AG08396 (cell line): Measurements from ENCODE around the gene RNU7-1.
"Not testable (repeated sequence)": the region's sequence is repeated elsewhere in the genome, so short reads cannot be mapped to it uniquely, and the experiment has no call there.

Experiments used
- DNase-seq: peaks from one replicate; pipeline ENCODE4 v3.0.0; 2012; ENCODE audit warnings: low spot score, mixed read lengths

The RNU7-1 gene

DNA sequence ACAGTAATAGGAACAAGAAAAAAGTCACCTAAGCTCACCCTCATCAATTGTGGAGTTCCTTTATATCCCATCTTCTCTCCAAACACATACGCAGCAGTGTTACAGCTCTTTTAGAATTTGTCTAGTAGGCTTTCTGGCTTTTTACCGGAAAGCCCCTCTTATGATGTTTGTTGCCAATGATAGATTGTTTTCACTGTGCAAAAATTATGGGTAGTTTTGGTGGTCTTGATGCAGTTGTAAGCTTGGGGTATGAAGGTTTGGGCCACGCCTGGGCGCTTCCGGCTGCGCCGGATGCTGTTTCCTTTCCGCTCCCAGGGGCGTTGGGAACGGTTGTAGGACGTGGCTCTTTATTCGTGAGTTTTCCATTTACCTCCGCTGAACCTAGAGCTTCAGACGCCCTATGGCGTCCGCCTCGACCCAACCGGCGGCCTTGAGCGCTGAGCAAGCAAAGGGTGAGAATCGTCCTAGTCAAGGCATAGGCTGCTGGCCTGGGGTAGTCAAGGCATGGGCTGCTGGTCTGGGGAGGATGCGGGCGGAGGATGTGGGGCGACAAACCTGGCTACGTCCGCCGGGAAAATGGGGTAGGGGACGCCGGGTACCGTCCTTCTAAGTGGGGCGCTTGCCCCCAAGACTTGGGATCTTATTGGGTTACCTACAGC lies at the start of gene RNU7-1, which contains the start of gene C12orf57:
TSS of gene RNU7-1 (plus strand) at position 95 of the 659 bp plus-strand sequence.
TSS of gene C12orf57 (plus strand) at position 301 of the 659 bp plus-strand sequence. CDS start at position 401, 100 bp downstream.
- peak; percentile 77 for DNase-seq

DNA sequence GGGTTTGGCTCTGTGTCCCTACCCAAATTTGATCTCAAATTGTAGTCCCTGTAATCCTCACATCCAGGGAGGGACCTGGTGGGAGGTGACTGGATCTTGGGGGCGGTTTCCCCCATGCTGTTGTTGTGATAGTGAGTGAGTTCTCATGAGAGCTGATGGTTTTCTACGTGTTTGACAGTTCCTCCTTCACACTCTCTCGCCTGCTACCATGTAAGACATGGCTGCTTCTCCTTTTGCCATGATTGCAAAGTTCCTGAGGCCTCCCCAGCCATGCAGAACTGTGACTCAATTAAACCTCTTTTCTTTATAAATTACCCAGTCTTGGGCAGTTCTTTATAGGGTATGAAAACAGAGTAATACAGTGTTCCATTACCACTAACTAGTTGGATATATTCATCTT lies 49.3 kb upstream of the RNU7-1 start:
- DNase-seq, result no peak

DNA sequence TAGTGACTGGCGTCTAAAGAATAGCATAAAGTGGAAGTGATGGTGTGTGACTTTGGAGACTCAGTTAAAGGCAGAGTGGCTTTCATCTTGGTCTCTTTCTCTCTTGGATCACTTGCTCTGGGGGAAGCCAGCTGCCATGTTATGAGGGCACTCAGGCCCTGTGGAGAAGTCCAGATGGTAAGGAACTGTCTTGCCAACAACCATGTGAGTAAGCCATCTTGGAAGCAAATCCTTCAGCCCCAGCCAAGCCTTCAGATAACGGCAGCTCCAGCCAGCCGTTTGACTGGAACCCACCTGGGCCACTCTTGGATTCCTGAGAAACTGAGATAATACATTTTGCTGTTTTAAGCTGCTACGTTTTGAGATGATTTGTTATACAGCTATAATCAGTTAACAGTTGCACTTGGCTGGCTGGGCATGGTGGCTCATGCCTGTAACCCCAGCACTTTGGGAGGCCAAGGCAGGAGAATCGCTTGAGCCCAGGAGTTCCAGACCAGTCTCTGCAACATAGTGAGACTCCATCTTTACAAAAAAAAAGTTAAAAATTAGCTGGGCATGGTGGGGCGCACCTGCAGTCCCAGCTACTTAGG lies 46.7 kb upstream of the RNU7-1 start:
- no peak for DNase-seq

DNA sequence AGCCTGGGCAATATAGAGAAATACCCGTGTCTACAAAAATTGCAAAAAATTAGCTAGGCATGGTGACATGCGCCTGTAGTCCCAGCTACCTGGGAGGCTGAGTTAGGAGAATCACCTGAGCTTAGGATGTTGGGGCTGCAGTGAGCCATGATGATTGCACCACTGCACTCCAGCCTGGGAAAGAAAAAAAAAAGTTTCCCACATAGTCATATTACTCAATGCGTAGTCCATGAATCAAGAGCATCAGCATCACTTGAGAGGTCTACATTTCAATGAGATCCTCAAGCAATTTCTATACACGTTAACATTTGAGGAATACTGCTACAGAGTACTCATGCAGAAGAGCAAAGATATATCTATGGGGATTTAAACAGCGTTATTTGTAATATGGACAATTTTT lies 44.2 kb upstream of the RNU7-1 start:
- no peak for DNase-seq

DNA sequence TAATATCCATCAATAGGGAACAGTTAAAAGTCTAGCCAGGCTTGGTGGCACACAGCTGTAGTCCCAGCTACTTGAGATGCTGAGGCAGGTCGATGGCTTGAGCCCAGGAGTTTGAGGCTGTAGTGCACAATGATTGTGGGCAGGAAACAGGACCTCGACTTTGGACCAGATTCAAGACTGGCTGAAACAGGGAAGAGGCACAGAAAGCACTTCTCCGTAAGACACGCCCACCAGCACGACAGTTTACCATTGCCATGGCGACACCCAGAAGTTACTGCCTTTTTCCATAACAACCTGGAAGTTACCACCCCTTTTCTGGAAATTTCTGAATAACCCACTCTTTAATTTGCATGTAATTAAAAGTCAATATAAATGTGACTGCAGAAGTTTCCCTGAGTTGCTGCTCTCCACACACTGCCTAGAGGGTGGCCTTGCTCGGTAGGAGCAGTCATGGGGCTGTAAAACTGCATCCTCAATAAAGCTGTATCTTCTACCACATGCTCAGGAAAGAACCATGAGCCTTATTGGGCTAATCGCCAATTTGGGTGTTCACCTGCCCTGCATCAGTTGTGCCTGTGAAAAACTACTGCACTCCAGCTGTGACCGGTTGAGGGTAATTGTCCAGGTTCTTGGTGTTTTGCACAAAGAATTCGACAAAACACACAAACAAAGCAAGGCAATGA lies 43.6 kb upstream of the RNU7-1 start:
- no peak for DNase-seq

- no peak for DNase-seq
Observed at GRCh38 chr12:6902448-6902847, 41.2 kb upstream of the RNU7-1 start.

GRCh38 chr12:6903722-6904121 lies 39.9 kb upstream of the RNU7-1 start:
- no peak for DNase-seq

GRCh38 chr12:6904280-6905276 lies 39.0 kb upstream of the RNU7-1 start, which contains the start of gene LRRC23:
TSS of gene LRRC23 (plus strand) at chr12:6904822. CDS start at chr12:6905634, 812 bp downstream.
- DNase-seq, result peak; percentile 93

DNA sequence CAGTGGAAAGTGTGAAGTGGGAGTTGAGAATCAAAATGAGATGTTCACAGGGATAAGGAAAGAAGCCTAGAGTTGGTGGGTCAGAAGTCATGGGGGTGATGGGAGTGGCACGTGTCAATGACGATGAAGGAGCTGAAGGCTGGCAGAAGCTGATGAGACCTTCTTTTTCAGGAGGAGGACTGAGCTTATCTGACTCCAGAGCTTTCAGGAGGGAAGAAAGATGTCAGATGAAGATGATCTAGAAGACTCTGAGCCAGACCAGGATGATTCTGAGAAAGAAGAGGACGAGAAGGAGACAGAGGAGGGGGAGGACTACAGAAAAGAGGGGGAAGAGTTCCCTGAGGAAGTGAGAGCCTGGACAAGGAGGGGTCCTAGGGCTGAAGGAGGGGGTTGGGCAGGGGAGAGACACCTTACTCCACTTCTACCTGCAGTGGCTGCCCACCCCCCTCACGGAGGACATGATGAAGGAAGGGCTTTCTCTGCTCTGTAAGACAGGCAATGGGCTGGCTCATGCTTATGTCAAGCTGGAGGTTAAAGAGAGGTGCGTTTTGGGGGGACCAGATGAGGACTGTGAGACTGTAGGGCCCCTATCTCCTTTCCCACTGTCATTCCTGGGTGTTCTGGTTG lies 38.1 kb upstream of the RNU7-1 start:
- no peak for DNase-seq

DNA sequence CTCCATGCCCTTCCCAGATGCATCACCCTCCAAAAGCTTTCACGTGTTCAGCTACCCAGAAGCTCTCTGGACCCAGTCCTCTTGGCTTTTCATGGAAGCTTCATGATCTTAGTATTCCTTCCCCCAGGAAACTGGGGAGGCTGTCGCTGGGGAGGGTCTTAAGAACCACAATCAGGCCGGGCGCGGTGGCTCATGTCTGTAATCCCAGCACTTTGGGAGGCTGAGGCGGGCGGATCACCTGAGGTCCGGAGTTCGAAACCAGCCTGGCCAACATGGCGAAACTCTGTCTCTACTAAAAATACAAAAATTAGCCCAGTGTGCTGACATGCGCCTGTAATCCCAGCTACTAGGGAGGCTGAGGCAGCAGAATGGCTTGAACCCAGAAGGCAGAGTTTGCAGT lies 35.5 kb upstream of the RNU7-1 start:
- DNase-seq, result not testable (repeated sequence)

DNA sequence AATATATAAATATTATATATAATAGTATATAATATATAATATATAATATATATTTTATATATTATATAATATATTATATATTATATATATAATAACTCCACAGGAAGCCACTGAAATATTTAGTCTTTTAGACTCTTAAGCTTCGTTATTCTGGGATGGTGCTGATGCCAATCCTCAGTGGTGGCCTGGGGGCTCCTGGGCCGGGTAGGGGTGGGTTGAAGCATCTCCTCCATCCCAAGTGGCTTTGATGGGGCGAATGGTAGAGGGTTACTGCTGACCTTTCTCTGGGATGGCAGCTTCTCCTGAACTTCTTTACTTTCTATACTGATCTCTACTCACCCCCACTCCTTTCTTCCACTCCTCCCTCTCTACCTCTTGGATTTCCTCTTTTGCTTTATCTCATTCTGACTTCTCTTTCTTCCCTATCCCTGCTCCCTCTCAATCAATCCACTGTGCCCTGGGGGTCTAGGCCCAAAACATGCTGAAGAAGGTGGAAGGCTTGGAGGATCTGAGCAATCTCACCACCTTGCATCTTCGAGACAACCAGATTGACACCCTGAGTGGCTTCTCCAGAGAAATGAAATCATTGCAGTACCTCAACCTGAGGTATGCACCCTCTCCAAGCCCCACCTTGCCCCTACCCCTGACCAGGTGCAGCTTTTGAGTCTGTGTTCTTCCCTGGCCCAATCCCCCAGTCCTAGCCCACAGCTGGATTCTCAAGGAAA lies 34.0 kb upstream of the RNU7-1 start:
- DNase-seq, result no peak

- DNase-seq, result no peak
Observed at GRCh38 chr12:6912164-6912935, 31.3 kb upstream of the RNU7-1 start.

GRCh38 chr12:6914246-6914946 lies 29.2 kb upstream of the RNU7-1 start, which contains the start of gene ENO2:
TSS of gene ENO2 (plus strand) at chr12:6914580. CDS start at chr12:6915833, 1,253 bp downstream.
- peak; percentile 89 for DNase-seq

DNA sequence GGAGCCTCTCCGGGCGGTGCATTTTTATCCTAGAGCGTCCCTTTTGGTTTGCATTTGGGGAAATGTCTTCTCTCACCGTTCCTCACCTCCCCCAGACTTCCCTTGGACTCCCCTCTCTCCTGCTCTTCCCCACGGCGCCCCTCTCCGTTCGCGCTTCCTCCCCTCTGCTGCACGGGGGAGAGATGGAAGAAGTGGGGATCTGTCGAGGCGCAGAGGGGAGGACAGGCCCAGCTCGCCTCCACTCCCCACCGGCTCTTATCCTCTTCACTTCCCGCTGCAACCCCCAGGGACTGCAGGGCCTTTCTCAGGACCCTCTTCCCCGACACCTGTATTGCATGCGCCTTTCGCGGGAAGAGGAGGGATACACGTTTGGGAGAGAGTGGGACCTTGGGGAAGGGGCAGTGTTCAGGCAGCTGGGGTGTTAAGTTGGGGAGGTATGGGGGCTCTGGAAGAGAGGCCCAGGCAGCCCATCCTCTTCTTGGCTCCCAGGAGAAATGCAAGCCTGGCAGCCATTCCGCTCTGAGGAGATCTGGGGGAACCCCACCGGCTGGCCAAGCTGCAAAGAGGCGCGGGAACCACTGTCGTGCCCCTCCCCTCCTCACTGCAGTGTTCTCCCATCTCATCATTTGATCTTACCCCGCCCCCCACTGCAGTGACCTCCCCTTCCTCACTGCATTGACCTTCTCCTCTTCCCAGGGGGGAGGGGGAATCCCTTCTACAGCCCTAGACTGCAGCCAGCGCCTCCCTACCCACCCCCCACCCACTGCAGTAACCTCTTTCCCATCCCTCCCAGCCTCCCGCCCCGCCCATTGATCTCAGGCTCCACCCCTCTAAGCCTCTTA lies 28.4 kb upstream of the RNU7-1 start:
- no peak for DNase-seq

- no peak for DNase-seq
Observed at GRCh38 chr12:6915789-6916285, 27.8 kb upstream of the RNU7-1 start.

DNA sequence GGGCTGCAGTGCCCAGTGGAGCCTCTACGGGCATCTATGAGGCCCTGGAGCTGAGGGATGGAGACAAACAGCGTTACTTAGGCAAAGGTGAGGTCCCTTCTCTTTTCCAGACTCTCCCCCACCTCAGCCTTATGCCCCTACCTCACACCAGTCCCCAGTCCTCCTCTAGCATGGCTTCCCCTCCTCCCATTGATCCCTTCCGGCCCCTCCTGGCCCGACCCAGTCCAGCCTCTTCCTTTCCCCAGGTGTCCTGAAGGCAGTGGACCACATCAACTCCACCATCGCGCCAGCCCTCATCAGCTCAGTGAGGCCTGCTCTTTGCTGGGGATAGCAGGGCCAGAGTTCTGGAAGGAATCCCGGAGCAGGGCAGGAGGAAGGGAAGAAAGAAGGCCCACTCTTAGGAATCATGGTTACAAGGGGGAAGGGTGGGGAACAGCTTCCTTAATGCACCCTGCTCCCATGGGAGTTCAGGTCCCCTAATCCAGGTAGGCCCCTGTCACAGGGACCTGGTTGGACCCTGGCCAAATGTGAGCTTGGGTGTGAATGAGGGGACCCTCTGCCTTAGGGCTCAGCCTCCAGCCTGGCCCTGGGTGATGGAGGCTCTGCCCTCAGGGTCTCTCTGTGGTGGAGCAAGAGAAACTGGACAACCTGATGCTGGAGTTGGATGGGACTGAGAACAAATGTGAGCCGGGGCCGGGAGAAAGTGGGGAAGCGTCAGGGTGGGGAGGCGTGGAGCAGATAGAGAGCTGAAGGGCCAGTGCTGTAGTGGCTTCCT lies 27.0 kb upstream of the RNU7-1 start:
- no peak for DNase-seq
